CD4-positive, alpha-beta T cell treated with Interleukin-6 for 4 hours (primary cell): Measurements from ENCODE around the gene MT1E.
"Not testable (repeated sequence)": the region's sequence is repeated elsewhere in the genome, so short reads cannot be mapped to it uniquely, and the experiment has no call there.

Experiments
- DNase-seq: peaks from one replicate; pipeline ENCODE4 v3.0.0-alpha.2; 2020; ENCODE audit warnings: mixed read lengths

Gene MT1E

GRCh38 chr16:56607109-56607618 lies 18.4 kb upstream of the MT1E start:
- peak; percentile 32 for DNase-seq

GRCh38 chr16:56607675-56608042 lies 17.9 kb upstream of the MT1E start:
- no peak for DNase-seq

GRCh38 chr16:56608043-56608875 lies 17.3 kb upstream of the MT1E start, which contains the start of gene MT2A:
MT2A (plus strand) TSS chr16:56608584; CDS start chr16:56608656, 72 bp downstream.
- peak; percentile 93 for DNase-seq

- peak; percentile 18 for DNase-seq
Measured at GRCh38 chr16:56608876-56609462, 16.6 kb upstream of the MT1E start.

GRCh38 chr16:56609463-56609921 lies 16.1 kb upstream of the MT1E start:
- DNase-seq = peak; percentile 89

GRCh38 chr16:56610017-56610608 lies 15.5 kb upstream of the MT1E start:
- DNase-seq = peak; percentile 71

GRCh38 chr16:56610609-56611111 lies 14.9 kb upstream of the MT1E start:
- no peak for DNase-seq

- no peak for DNase-seq
Measured at GRCh38 chr16:56611281-56611833, 14.2 kb upstream of the MT1E start.

GRCh38 chr16:56613706-56614105 lies 11.9 kb upstream of the MT1E start:
- DNase-seq = no peak

- no peak for DNase-seq
Measured at GRCh38 chr16:56614549-56614991, 11.0 kb upstream of the MT1E start.

GRCh38 chr16:56615353-56615752 lies 10.2 kb upstream of the MT1E start:
- no peak for DNase-seq

GRCh38 chr16:56616608-56617211 lies 8.9 kb upstream of the MT1E start:
- no peak for DNase-seq

GRCh38 chr16:56617212-56618085 lies 8.1 kb upstream of the MT1E start:
- DNase-seq = peak; percentile 77

- no peak for DNase-seq
Measured at GRCh38 chr16:56618138-56618537, 7.4 kb upstream of the MT1E start.

GRCh38 chr16:56620339-56620897 lies 5.2 kb upstream of the MT1E start:
- DNase-seq = no peak

GRCh38 chr16:56621665-56622445 lies 3.7 kb upstream of the MT1E start:
- DNase-seq = not testable (repeated sequence)

GRCh38 chr16:56623184-56623583 lies 2.4 kb upstream of the MT1E start:
- DNase-seq = not testable (repeated sequence)

- no peak for DNase-seq
Measured at GRCh38 chr16:56623637-56624036, 1.9 kb upstream of the MT1E start.

GRCh38 chr16:56625943-56626654 lies 518 bp downstream of the MT1E start:
- no peak for DNase-seq

- no peak for DNase-seq
Measured at GRCh38 chr16:56626685-56627084, 1.1 kb downstream of the MT1E start.
